ENCODE measurements around the gene NCS1. TPM values are rescaled to one million over a fixed set of nuclear protein-coding genes. Genes with fewer than 3 reads are reported as not detected.

The NCS1 gene
- total and polyA plus RNA-seq, 2 of the 8 experiments (the other 6 are each of a cell fraction or from before 2014, with no cell fraction given), result 34.7 to 47.6 TPM

- H3K56ac ChIP-seq (replicated peaks; ENCODE audit: insufficient read length, low read depth, low read length), result no peak overlapping the region
- H3K4me2 ChIP-seq (ENCODE audit: insufficient read depth in 1 of 2, low read depth in 2 of 2, low read length in 2 of 2), result no peak overlapping the region
- DNase-seq (ENCODE audit: low read depth in 1 of 2, low spot score in 2 of 2) (no peak), FAIRE-seq (no peak)
- H3K18ac ChIP-seq (ENCODE audit: extremely low read depth, low read length), result no peak overlapping the region
- CTCF ChIA-PET (ENCODE audit: partially characterized antibody), result interaction anchor here (0.6 to 1.6 kb wide), 5 partner anchors 17 to 66 kb away, joined by 3 to 6 read pairs (median 5); no protein-coding TSS in a partner anchor
- WGBS, 2 experiments (ENCODE audit: extremely low coverage in 1 of 2, insufficient coverage in 1 of 2, insufficient read length in 1 of 2, insufficient replicate concordance in 2 of 2, low coverage in 1 of 2, low lambda C conversion rate in 2 of 2, missing lambda C conversion rate in 1 of 2), result 74% methylated on average over 9 of the region's 9 CpGs; no CpG with 5 or more reads in 1 of the 2 experiments
- no peak overlapping the region for H2BK5ac ChIP-seq (ENCODE audit: low read depth, low read length)
- no peaks in the 10 kb centered on the region for H3K79me2 ChIP-seq (ENCODE audit: control insufficient read depth in 1 of 2, insufficient read depth in 2 of 2, low read length in 2 of 2)
- H2AFZ ChIP-seq (ENCODE audit: low read length), result no peak overlapping the region
- no peak overlapping the region for H3K14ac ChIP-seq (ENCODE audit: insufficient read length)
- no peak overlapping the region for H3K4ac ChIP-seq (replicated peaks; ENCODE audit: insufficient read length, low read depth, low read length)
- H4K8ac ChIP-seq (ENCODE audit: extremely low read depth, insufficient read depth, low read length), result no peak overlapping the region
- H3K4me3 ChIP-seq (ENCODE audit: extremely low read depth in 1 of 4, insufficient read depth in 2 of 4, low read depth in 3 of 4, low read length in 4 of 4), result no peak overlapping the region
- H4K91ac ChIP-seq (replicated peaks; ENCODE audit: insufficient read length, low read length), result no peak overlapping the region
- no peak overlapping the region for H2BK120ac ChIP-seq (replicated peaks; ENCODE audit: low read depth, low read length)
- no peak overlapping the region for H2AK5ac ChIP-seq (ENCODE audit: low read depth, low read length)
- no peak overlapping the region for H2BK15ac ChIP-seq (ENCODE audit: low read length)
- H3K23ac ChIP-seq (ENCODE audit: insufficient read length), result no peak overlapping the region
- no peaks in the 10 kb centered on the region for H3K79me1 ChIP-seq (ENCODE audit: low read depth, low read length)
- H3K23me2 ChIP-seq (ENCODE audit: low read depth, low read length), result no peaks in the 10 kb centered on the region
- H2BK12ac ChIP-seq (ENCODE audit: low read depth, low read length), result no peak overlapping the region
- no peak overlapping the region for H4K5ac ChIP-seq (ENCODE audit: insufficient read length, low read depth, low read length)
- no peak overlapping the region for H3K27ac ChIP-seq (ENCODE audit: low read depth, low read length)
- peaks cover 0 to 15% (median 8%) of the 10 kb centered on the region in 4 experiments; a peak in 5 of 7 replicates for H3K4me1 ChIP-seq (replicated peaks in 1 of 4; ENCODE audit: control insufficient read depth in 3 of 4, insufficient read depth in 4 of 4, low read length in 3 of 4)
- no peaks in the 10 kb centered on the region for H4K20me1 ChIP-seq (replicated peaks in 1 of 2; ENCODE audit: control insufficient read depth in 1 of 2, insufficient read depth in 2 of 2, low read length in 2 of 2)
- H3K27me3 ChIP-seq (replicated peaks in 1 of 4; ENCODE audit: control insufficient read depth in 3 of 4, extremely low read depth in 1 of 4, insufficient read depth in 3 of 4, low read length in 3 of 4), result no peaks in the 10 kb centered on the region
- POLR2A ChIA-PET (ENCODE audit: partially characterized antibody), result no interaction called here
- H2BK20ac ChIP-seq (ENCODE audit: low read length), result no peak overlapping the region
- H3K9ac ChIP-seq (replicated peaks in 1 of 4; ENCODE audit: extremely low read depth in 1 of 4, low read depth in 3 of 4, low read length in 3 of 4), result no peak overlapping the region
- H3K9me3 ChIP-seq (ENCODE audit: insufficient read depth in 2 of 2, low read depth in 1 of 2, low read length in 1 of 2), result no peaks in the 10 kb centered on the region
- H3K36me3 ChIP-seq (ENCODE audit: control insufficient read depth in 2 of 4, insufficient read depth in 4 of 4, low read length in 3 of 4), result 0 out of 8 replicates have a peak, but pooled peaks cover 0 to 3% (median 0%) of the 10 kb centered on the region in 4 experiments
- no peak for TF ChIP-seq SP1 (IDR thresholded peaks at IDR 0.05; ENCODE audit: low read depth, low read length)
- no peak for TF ChIP-seq SIN3A (conservative IDR thresholded peaks at IDR 0.05 in 1 of 2, IDR thresholded peaks at IDR 0.05 in 1 of 2; ENCODE audit: low read depth in 1 of 2, low read length in 2 of 2)
- no peak for TF ChIP-seq SIX5 (IDR thresholded peaks at IDR 0.05; ENCODE audit: low read depth, low read length)
- no peak for TF ChIP-seq SP2 (IDR thresholded peaks at IDR 0.05; ENCODE audit: low read length)
- TF ChIP-seq POLR2A (IDR thresholded peaks at IDR 0.05; ENCODE audit: control extremely low read depth in 1 of 2, low read depth in 2 of 2, low read length in 2 of 2), result no peak
- no peak for TF ChIP-seq CEBPB (IDR thresholded peaks at IDR 0.05; ENCODE audit: low read depth, low read length)
- no peak for TF ChIP-seq HDAC2 (IDR thresholded peaks at IDR 0.05; ENCODE audit: borderline replicate concordance in 1 of 2, low read depth in 2 of 2, low read length in 2 of 2)
- TF ChIP-seq TCF12 (IDR thresholded peaks at IDR 0.05; ENCODE audit: low read depth, low read length), result no peak
- TF ChIP-seq MAFK (IDR thresholded peaks at IDR 0.05; ENCODE audit: low read depth, low read length), result no peak
- TF ChIP-seq RBBP5 (IDR thresholded peaks at IDR 0.05; ENCODE audit: borderline replicate concordance, low read depth, low read length), result no peak
- TF ChIP-seq ATF2 (IDR thresholded peaks at IDR 0.05; ENCODE audit: low read length), result no peak
- no peak for TF ChIP-seq ATF3 (IDR thresholded peaks at IDR 0.05; ENCODE audit: insufficient read depth, low read depth, low read length)
Observed at GRCh38 chr9:130285271-130285670, 113.1 kb downstream of the NCS1 start.

Measured in H1 (cell line).